Stimulated activated CD8-positive, alpha-beta memory T cell treated with anti-CD3 and anti-CD28 coated beads, Interleukin-15, amount 100 ng/mL, for 4 hours (primary cell): ENCODE measurements around the gene SOS1.

Experiments used
- DNase-seq, 2 donors: peaks; one replicate each; pipeline ENCODE4 v3.0.0-alpha.2; 2020; ENCODE audit warnings: low read depth in 2 of 2

Gene SOS1

DNA sequence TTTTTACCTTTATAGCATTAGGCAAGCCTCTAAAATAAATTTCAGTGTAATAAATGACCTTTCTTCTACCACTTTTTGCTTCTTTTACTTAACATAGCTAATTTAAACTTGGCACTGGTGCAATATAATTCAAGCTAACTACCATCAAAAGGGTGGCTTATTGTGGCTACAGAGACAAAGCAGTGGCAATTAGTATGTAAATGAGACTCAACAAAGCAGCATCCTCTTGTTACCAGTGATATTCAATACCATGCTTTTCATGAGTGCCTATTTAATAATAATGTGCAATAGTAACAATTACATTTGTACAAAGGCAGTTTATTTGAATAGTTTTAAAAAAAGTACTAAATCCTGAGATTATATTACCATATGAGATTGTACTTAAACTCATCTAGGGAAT is 93.4 kb downstream of the SOS1 start:
- no peak for DNase-seq

DNA sequence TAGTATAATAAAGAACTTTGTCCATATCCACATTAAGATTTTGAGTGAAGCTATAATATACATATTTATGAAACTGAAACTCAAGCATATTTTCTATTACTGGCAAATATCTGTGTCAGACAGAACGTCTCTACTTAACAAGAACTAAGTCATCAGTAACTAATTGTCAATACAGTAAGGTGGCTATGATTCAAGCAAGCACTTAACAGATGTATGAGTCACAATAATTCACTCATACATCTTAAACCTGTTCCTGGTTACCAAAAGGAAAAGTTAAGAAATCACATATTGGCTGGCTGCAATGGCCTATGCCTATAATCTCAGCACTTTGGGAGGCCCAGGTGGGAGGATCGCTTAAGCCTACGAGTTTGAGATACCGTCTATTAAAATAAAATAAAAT is 96.0 kb downstream of the SOS1 start:
- DNase-seq: no peak

DNA sequence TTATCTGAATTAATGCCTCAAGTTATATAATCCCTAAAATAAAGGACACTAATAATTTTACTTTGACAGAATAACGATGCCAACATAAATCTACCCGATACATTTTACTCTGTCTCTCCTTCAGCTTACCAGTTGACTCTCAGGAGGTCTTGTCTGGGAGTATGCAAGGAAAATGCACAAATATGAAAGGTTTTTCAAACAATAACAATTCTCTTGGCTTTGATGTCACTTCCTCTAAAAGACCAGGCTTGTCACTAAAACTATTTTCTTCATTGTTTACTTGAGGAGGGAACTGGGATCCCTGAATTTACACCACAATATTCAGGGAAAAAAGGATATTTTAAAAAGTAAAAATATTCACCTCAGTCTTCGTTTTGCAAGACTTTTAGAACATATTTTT is 97.2 kb downstream of the SOS1 start:
- DNase-seq: no peak

DNA sequence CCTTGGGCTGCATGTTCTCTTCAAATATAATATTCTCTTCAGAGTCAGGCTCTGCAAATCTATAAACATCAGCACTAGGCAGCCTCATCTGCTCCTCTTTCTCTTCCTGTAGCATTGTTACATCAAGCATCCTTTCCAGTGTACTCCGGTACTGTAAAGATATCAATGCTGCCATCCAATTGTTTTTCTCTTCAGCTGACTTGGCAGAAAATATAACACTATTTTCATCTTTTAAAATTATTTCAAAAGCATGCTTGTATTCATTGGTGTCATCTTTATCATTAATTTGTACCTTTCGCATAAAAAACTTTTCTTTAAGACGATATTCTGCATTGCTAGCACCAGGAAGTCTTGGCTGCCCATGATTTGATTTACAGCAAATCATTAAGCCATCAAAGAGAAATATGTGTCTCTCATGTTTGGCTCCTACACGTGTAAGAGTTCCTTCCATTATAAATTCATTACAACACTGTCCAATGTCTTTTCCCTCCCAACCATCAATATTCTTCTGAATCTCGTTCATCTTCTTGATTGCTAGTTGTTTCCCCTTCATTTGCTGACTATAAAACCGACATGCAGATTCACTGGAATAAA is 98.1 kb downstream of the SOS1 start:
- no peak for DNase-seq

DNA sequence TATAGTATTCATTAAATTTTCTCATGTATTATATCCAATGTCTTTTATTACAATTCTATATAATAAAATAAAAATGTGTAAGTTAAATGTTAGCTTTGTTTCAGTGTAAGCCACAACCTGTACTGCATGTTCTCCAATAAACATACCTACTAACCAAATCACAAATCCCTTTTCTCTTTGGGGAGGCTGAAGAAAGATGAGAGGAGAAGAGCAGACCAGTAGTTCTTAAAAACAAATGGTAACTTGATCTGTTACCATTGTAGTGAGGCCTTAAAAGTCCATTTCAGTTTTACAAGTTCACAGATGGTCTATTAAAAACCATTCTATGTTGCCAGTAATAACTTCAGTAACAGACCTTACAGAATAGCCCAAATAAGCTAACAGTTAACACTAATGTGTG is 100.5 kb downstream of the SOS1 start:
- no peak for DNase-seq

DNA sequence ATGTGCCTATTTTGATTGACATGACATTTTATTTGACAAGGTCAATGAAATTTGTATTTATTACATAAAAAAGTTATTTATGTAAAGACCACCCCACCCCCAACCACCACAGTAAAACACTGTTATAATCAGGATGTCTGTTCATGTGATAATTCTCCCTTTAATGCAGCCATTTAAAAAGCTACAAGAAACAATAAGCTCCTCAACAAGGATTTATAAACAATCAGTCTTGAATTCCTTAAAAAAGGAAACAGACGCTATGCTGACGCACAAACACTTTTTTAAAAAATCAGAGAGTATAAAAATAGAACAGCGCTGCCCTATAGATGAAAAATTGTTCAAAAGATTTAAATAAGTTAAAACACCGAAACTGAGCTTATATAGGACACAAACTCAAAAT is 102.2 kb downstream of the SOS1 start:
- no peak for DNase-seq

DNA sequence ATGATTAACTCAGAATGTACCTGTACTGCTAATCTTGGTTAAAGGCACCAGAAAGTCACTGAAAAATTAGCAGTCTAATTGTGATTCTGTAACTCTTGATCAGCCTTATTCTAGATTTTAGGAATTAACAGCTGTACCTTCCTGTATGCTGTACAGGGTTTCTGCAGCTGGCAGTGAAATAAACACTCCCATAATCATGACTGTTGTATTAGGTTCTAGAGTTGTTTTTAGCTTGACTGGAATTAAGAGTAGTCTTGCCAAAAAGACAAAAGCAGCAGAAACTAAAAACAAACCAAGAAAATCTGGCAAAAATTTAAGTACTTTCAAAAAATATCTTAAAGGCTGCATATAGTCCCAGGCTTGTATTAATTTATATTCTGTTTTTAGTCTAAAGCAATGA is 103.5 kb downstream of the SOS1 start:
- no peak for DNase-seq

DNA sequence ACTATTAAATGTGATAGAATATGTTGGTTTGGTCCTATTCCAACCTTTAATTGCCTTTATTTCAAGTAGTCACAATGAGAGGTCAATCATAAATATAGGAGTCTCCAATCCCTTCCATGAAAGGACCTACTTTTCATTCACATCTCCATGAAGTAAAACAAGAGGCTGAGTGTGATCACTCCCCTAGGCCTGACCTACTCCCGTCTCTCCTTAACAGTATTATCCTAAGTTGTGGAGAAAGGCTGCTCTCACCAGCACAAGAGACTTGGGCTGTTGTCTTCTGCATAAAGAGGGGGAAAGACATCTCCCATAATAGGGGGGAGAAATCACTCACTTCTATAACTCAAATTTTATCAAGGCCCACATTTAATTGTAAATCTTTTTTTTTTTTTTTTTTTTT is 105.4 kb downstream of the SOS1 start:
- no peak for DNase-seq

DNA sequence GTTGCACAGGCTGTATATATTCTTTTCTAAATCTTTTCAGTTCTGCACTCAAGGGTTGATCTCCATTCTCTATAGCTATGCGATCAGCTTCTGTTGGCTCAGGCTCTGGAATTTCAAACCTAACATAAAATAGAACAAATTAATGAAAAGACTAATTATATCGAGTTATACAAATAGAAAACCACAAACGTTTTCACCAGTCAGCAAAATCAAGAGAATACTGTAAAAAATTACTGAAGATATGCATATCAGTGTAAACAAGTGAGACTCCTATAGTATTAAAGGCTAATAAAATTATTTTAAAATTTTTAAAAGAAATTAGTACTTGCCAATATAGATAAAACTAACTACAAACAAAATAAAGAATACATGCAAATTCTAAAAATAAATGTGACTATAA is 107.0 kb downstream of the SOS1 start:
- DNase-seq: no peak

DNA sequence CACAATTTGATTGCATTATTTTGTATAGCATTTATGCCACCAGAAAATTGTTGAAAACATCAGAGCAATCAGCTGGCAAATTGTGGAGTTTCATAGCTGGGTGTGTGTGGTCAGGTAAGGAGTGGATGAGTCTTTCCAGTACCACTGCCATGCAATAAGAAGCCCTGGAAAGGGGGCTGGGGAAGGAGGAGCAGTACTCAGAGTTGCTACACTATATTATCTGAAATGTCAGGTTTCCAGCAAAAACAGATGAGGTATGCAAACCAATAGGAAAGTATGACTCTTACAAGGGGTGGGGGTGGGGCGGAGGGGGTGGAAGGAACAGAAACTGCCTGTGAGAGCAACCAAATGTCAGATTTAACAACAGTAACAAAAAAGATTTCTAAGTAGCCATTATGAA is 112.2 kb downstream of the SOS1 start:
- no peak for DNase-seq

DNA sequence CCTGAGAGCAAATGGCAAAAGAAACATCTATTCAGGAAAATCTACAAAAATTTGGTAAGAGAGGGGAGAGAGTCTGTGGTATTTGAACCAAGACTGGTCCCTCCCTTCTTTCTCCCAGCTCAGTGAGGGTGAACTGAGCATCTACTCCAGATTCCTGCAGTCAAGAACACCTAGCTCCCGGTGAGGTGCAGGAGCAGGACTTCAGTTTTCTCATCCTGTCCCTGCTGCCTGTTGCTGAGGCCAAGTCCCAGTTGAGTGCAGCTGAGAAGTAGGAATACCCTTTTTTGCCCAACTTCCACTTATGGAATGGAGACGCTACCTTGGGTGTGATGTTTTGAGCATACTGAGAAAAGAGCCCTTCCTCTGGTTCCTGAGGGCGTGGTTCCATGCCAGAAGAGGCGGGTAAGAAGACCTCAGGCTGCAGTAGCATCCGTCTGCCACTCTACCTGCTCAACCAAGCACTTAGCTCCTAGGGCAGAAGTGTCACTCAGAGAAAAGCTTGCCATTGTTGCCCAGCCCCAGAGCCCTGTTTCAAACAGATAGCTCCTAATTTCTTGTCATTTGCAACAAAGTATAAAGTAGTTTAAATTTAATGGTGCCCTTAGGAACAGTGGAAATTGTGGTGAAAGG is 112.9 kb downstream of the SOS1 start:
- DNase-seq: no peak

DNA sequence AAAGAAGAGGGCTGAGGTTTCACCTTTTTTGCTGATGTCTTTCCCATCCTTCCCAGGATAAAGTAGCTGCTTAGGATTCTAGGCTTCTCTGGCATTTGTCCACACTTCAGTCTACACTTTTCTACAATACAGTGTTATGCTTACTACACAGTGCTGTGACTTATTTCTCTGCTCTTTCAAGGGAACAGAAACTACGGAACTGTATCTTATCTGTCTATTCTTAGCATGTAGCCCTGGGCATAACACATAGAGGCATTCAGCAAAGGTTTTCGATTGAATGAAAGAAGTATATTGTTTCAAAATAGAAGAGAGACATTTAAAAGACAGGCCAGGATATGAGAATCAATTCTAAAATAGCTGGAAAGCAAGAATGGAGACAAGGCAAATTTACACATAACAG is 120.3 kb downstream of the SOS1 start:
- no peak for DNase-seq

DNA sequence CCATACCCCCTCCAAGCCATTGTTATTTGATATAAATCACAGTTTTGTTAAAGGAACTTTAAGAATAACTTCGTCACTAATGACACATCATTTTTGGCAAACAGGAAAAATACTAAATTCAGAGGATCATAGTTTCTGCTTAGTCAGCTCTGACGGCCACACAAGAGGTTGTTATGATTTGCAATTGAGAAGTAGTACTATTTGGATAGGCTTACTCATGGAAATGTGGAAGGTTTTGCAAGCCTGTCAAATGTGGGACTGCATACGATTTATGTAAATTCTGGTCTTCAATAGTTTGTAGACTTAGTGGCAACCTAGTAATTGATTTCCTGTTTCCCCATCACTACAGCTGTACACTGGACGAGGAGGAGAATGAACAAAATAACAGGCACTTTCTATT is 123.1 kb downstream of the SOS1 start:
- no peak for DNase-seq

DNA sequence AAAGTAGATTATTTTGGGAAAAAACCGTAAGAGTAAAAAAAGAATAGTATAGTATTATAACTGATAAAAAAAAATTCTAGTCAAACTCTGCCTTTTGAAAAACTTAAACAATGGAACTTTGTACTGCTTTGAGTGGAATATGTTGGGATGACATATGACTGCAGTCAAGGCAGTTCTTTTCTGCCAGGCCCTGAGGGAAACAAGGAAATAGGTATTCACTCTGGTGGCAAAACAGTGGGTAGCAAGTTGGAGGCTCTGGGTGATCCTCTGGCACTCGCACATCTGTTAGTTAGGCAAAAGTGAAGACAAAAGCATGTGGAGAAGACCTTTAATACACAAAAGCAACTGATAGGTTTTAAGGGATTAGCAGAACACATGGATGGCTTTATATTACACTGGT is 129.0 kb downstream of the SOS1 start:
- DNase-seq: no peak

DNA sequence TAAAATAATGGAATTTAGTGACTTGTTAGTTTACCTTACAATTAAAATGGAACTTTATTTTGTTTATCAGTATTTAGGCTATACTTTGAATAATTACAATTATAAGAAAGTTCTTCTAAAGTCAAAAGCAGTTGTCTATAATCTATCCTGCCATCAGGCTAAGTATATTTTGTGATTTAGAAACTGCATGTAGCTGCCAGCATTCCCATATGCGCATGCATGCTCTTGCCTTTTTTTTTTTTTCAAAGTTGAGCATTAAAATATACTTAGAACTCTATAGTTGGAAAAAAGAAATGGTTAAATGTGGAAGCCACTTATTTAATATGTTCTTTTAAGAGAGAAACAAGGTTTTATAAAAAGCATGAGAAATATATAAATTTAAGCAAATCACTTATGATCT is 132.1 kb downstream of the SOS1 start:
- no peak for DNase-seq

DNA sequence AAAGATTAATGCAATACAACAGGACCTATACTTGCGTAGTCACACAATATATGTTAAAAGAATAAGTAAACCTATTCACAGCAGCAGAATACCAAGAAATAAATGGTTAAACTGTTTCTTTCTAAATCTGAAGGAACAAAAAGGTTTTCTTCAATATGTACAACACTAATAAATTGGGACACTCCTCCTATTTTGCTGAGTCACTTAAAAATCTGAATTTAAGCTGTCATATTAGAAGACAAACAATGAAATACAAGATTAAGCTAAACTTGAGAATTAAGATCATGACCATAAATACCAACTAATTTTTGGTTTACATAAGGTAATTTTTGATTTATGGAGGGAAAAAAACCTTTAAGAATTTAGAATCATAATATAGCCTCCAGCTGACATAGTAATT is 138.4 kb downstream of the SOS1 start:
- DNase-seq: no peak

DNA sequence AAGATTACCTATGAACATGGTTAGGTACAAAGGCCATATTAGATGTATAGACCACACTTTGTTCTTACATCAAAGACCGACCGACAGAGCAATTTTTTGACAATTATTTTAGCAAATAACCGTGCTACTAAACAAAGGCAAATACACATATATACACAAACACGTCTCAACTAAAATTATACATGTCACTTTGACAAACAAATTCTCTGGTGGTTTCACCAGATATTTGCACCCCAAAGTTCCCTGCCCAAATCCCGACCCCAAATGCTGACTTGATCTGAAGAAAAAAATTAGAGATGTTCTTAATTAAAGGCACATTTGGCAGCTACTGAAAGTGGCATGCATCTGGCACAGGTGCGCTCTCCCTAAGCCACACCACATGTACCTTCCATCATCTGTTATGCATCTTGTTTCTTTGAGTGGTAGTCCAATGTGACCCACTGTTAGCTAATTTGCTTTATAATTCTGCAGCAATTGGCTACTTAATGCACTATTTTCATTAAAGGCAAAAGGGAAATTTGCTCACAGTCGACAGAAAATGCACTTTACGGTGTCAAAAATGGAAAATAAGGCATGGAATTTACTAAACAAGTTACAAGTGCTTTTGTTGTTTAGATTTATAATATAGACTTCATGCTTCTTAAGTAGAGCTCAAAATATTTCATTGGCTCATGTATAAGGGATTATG is 139.0 kb downstream of the SOS1 start:
- no peak for DNase-seq

DNA sequence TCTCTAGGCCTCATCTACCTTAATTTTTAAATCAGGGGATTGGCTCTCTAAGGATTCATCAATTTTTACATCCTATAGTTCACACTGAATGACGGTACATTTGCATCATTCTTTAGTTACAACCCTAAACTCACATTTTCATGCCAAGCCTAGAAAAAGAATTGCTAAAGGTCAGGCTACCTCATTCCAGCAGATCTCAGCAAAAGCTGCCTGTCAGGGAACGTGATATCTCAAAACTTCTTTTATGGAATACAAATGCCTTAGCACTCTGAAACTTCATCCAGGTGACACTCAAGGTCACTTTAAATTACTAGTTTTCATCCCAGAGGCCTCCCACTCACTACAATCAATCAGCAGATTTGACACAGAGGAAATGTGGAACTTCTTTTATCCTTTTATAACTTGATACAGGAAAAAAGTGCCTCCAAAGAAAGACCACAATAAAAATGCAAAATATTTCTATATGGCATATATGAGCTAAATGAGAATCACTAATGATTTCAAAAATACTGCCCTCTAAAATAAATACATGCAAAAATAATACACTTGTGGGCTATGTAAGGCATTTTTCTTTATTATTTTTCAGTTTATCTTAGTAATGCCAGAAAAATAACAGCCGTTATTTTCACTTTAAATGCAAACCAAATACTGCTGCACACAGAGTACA is 139.7 kb downstream of the SOS1 start:
- DNase-seq: no peak

DNA sequence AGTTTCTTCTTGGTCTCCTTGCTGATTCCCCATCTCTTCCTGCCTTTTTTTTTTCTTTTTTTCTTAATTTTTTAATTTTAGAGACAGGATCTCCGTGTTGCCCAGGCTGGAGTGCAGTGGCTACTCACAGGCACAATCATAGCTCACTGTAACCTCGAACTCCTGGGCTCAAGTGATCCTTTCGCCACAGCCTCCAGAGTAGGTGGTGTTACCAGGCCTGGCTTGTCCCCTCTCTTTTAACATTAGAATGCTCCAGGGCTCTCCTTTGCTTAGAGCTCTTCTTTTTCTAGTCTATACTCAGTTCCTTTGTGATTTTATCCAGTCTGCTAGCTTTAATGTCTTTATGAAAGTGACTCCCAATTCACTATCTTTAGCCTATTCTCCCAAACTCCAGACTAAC is 141.9 kb downstream of the SOS1 start:
- no peak for DNase-seq

DNA sequence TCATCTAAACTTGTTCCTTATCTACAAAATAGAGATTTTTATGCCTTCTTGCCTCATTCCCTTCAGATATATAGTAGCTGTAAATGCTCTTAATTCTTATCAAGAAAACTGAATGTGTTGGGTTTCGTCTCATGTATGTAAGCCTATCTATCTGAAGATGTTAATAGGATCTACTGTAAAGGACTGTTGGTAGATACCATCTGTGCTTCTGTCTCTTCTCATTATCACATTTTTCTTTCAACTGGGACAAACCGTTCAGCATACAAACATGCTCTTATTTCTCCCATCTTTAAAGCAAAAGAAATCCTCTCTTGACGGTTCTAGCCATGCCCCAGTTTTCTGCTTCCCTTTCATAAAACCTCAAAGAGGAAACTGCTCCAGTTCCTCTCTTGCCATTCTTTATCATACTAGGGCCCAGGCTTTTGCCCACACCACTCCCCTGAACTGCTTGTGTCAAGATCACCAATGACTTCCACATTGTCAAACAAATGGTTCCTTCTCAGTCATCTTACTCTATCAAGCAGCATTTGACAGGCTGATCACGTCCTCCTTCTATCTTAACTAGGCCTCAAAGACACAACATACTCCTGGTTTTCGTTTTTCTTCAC is 142.5 kb downstream of the SOS1 start:
- no peak for DNase-seq

DNA sequence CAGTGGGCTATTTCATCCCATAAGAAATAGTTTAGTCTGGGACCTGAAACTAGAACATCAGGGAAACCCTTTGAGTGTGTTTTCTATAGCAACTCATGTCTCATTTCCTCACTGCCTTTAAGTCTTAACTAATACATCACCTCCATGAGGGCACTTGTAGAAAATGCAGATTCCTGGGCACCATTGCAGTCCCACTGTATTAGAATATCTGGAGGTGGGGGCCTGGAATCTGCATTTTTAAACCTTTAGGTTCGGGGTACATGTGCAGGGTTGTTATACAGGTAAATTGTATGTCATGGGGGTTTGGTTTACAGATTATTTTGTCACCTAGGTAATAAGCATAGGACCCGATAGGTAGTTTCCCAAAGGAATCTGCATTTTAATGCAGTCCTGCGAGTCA is 143.8 kb downstream of the SOS1 start:
- no peak for DNase-seq

DNA sequence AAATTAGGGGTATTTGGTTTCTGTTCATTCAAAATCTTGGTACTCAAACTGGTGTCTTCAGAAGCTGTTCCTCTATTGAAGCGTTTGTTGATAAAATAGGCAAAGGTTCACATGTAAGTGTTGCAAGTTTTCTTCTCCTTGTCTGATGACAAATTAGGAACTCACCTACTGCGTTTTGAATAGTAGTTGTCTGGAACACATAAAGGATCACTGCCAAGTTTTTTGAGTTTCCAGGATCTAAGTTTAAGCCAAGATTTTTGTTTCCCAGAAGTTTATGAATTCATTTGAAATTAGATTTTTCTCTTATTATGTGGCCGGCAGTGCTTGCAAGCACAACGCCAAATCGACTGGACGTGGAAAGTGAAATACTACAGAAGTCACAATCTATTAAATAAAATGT is 145.8 kb downstream of the SOS1 start:
- no peak for DNase-seq

DNA sequence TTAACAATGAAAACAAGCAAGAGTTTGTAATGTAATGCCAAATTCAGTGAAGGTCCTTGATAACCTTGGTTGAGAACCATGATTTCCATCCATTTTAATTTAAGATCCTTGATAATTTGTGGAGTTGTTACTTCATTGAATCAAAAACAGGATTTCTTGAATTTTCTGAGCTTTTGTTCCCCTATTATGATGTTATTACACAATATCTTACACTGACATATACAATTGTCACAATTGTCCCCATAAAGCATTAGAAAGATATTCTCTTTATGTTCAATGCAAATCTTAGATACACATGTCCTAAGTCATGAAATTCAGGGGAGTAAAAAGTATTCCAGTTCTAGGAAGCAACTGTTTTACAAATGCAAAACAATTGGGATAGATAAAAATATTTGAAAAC is 147.6 kb downstream of the SOS1 start:
- no peak for DNase-seq
